ENCODE results near the gene MED23.

MED23 gene

DNA sequence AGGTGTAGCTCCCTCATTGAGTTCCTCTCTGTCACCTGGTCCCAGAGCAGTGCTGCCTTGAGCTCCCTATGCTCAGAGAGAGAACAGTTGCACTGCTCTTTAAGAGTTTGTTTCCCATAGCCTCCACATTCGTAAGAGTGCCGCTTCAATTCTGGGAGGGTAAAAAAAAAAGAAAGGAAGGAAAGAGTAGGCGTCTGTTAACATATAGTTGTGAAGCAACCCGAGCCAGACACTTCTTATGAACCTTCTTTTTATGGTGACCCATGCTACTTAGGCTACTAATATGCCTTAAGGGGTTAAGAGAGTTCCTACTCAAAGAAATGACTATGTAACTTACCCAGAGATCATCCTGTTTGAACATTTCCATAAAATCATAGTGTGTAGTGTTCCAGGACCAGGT is 59.3 kb downstream of the MED23 start:
- no peaks in the 10 kb centered on the region for H3K36me3 ChIP-seq (replicated peaks)
- TF ChIP-seq, protein P1, sequence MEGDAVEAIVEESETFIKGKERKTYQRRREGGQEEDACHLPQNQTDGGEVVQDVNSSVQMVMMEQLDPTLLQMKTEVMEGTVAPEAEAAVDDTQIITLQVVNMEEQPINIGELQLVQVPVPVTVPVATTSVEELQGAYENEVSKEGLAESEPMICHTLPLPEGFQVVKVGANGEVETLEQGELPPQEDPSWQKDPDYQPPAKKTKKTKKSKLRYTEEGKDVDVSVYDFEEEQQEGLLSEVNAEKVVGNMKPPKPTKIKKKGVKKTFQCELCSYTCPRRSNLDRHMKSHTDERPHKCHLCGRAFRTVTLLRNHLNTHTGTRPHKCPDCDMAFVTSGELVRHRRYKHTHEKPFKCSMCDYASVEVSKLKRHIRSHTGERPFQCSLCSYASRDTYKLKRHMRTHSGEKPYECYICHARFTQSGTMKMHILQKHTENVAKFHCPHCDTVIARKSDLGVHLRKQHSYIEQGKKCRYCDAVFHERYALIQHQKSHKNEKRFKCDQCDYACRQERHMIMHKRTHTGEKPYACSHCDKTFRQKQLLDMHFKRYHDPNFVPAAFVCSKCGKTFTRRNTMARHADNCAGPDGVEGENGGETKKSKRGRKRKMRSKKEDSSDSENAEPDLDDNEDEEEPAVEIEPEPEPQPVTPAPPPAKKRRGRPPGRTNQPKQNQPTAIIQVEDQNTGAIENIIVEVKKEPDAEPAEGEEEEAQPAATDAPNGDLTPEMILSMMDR (IDR thresholded peaks at IDR 0.05; ENCODE audit: low read depth, low read length, missing control alignments): no peak
- in situ Hi-C loops (cut with HindIII; ENCODE audit: low pct_ligation_motif_present, low sequenced_read_pairs): no loop called here
- DNase-seq: no peak
- no peak overlapping the region for H3K27ac ChIP-seq
- H3K4me3 ChIP-seq (ENCODE audit: low read depth, low read length): no peak overlapping the region
- H3K27me3 ChIP-seq (replicated peaks): no peaks in the 10 kb centered on the region

DNA sequence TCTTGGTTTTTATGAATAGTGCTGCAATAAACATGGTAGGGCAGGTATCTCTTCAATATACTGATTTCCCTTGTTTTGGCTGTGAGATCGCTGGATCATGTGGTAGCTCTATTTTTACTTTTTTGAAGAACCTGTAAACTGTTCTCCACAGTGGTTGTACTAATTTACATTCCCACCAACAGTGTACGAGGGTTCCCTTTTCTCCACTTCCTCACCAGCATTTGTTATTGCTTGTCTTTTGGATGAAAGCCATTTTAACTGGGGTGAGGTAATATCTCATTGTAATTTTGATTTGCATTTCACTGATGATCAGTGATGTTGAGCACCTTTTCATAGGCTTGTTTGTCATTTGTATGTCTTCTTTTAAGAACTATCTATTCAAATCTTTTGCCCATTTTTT is 63.0 kb downstream of the MED23 start:
- no peaks in the 10 kb centered on the region for H3K27me3 ChIP-seq (replicated peaks)
- TF ChIP-seq, protein P1 (IDR thresholded peaks at IDR 0.05; ENCODE audit: low read depth, low read length, missing control alignments): no peak
- in situ Hi-C loops (cut with HindIII; ENCODE audit: low pct_ligation_motif_present, low sequenced_read_pairs): no loop called here
- H3K4me3 ChIP-seq (ENCODE audit: low read depth, low read length): no peak overlapping the region
- H3K36me3 ChIP-seq (replicated peaks): no peaks in the 10 kb centered on the region
- H3K27ac ChIP-seq: no peak overlapping the region
- DNase-seq: no peak

DNA sequence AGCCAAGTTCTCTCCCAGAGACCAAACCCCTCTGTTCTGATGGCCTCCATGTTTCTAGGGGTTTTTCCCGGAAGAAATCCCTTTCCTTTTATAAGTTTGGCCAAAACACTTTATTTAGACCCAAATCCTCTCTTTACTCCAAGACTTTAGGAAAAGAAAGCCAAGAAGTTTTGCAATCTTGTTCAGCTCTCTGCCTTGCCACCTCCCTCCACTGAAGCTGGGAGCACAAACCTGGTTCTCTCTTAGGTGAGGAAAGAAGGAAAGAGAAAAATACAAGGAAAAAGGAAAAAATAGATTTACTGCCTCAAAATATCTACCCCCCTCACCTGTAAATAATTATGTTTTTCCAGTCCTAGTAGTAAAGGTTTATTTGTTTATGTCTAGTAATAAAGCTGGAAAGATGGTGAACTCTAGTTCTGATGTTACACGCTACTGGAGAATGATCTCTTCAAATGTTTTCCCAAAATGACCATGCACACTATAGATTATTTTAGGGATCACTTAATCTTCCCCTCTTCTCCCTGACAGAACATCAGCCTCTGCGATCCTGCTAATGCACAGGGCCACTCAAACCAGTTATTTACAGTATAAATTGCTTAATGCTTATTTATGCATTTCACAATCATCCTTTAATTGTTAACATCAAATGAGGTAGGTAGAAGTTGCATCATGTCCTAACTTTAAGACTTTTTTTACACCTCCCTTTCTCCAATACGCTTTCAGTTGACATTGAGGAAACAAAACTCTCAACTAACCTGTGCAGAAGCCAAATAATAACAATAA is 65.9 kb downstream of the MED23 start:
- TF ChIP-seq, protein P1 (IDR thresholded peaks at IDR 0.05; ENCODE audit: low read depth, low read length, missing control alignments): no peak
- Histone ChIP-seq H3K4me3 (ENCODE audit: low read depth, low read length) (no peak overlapping the region), H3K27ac (no peak overlapping the region), H3K36me3 (replicated peaks) (no peaks in the 10 kb centered on the region), H3K27me3 (replicated peaks) (no peaks in the 10 kb centered on the region)
- in situ Hi-C loops (cut with HindIII; ENCODE audit: low pct_ligation_motif_present, low sequenced_read_pairs): no loop called here
- no peak for DNase-seq

DNA sequence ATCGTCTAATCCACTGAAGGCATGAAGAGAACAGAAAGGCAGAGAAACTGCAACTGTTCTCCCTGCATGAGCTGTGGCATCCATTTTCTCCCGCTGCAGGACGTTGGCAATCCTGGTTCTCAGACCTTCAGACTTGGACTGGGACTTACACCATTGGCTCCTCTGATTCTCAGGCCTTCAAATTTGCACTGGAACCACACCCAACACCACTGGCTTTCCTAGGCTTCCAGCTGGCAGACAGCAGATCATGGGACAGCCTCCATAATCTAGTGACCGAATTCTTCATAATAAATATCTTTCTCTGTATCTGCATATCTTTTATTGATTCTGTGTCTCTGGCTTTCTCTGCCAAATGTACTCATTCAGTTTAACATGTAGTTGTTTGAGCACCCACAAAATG is 69.1 kb downstream of the MED23 start:
- no peak for DNase-seq
- H3K27me3 ChIP-seq (replicated peaks): no peaks in the 10 kb centered on the region
- no peak overlapping the region for H3K4me3 ChIP-seq (ENCODE audit: low read depth, low read length)
- TF ChIP-seq, protein P1 (IDR thresholded peaks at IDR 0.05; ENCODE audit: low read depth, low read length, missing control alignments): no peak
- H3K27ac ChIP-seq: no peak overlapping the region
- in situ Hi-C loops (cut with HindIII; ENCODE audit: low pct_ligation_motif_present, low sequenced_read_pairs): no loop called here
- H3K36me3 ChIP-seq (replicated peaks): no peaks in the 10 kb centered on the region

DNA sequence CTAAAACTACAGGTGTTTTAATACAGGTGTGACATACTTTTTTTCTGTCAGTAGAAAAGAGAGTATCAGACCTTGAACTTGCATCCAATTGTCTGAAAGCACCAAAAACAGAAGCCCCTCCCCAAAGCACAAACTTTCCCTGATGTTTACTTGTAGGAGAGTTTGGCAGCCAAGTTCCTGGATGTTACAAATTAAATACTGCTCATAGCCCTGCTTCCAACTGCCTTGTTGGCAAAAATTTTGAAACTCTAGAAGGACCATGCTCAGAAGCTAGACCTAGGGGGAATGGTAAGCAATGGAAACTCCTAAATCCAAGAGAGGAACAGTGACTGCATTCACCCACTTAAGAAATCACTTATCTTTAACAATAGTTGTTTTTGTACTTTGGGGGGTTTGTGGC is 72.0 kb downstream of the MED23 start:
- no peak for DNase-seq
- TF ChIP-seq, protein P1 (IDR thresholded peaks at IDR 0.05; ENCODE audit: low read depth, low read length, missing control alignments): no peak
- Histone ChIP-seq H3K36me3 (replicated peaks) (no peaks in the 10 kb centered on the region), H3K27ac (no peak overlapping the region), H3K27me3 (replicated peaks) (no peaks in the 10 kb centered on the region), H3K4me3 (ENCODE audit: low read depth, low read length) (no peak overlapping the region)
- in situ Hi-C loops (cut with HindIII; ENCODE audit: low pct_ligation_motif_present, low sequenced_read_pairs): no loop called here

DNA sequence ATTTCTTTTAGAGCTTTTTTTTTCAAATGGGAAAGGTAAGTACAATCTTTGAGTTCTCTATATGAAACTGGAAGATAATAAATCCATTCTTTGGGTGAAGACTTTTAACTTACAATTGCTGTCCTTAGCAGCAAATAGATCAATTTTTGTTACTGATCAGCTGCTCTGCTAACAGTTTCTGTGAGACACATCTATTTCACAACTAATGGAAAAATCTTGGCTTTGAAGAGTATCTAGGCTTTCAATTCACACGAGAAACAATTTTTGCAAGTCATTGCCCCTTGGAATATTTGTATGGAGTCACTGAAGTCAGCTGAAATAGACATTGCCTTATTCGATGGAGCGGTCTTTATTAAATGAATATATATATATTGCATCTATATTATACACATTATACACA is 75.5 kb downstream of the MED23 start:
- TF ChIP-seq, protein P1 (IDR thresholded peaks at IDR 0.05; ENCODE audit: low read depth, low read length, missing control alignments): no peak
- no peaks in the 10 kb centered on the region for H3K27me3 ChIP-seq (replicated peaks)
- no peak overlapping the region for H3K4me3 ChIP-seq (ENCODE audit: low read depth, low read length)
- H3K36me3 ChIP-seq (replicated peaks): no peaks in the 10 kb centered on the region
- in situ Hi-C loops (cut with HindIII; ENCODE audit: low pct_ligation_motif_present, low sequenced_read_pairs): no loop called here
- H3K27ac ChIP-seq: no peak overlapping the region
- DNase-seq: no peak
